Adrenal gland (tissue), 5 donors: ENCODE results near the gene NRIP2.

Experiments used
- CTCF ChIP-seq, 6 experiments: fragments of 450-650 bp in 4 of 6; fragments of 200-600 bp in 2 of 6; sonication (generic) in 1 of 6; IDR thresholded peaks; 1 replicate in 5 of 6; 2 replicates in 1 of 6; pipeline versions ENCODE4 v1.5.1 to v1.8.0; 2016 to 2021; ENCODE audit warnings: antibody characterized with exemption in 6 of 6, mild to moderate bottlenecking in 2 of 6, moderate library complexity in 1 of 6
- POLR2A ChIP-seq, 2 donors: fragments of 450-650 bp; IDR thresholded peaks; one replicate each; pipeline ENCODE4 v1.6.1; 2017; ENCODE audit warnings: antibody characterized with exemption in 2 of 2, mild to moderate bottlenecking in 2 of 2, moderate library complexity in 1 of 2
- donor health status: DM: no; HTN: no; CAD: no.

- no peak for TF ChIP-seq CTCF (IDR thresholded peaks at IDR 0.05)
- no peak for TF ChIP-seq POLR2A (IDR thresholded peaks at IDR 0.05)
These were observed 21.2 kb upstream of the NRIP2 start for GRCh38 chr12:2856051-2856450.
